Uterus (tissue), 2 donors: Measurements from ENCODE around the gene ZNF346.

ENCODE experiments used
- POLR2A ChIP-seq, 2 donors: fragments of 450-650 bp; IDR thresholded peaks; one replicate each; pipeline ENCODE4 v1.6.1; 2016; ENCODE audit warnings: antibody characterized with exemption in 2 of 2, mild to moderate bottlenecking in 1 of 2, moderate library complexity in 1 of 2
- TF ChIP-seq, protein P1 (sequence below), 4 experiments: fragments of 200-600 bp in 2 of 4; fragments of 450-650 bp in 2 of 4; sonication (generic) in 2 of 4; IDR thresholded peaks; one replicate each; pipeline ENCODE4 v1.5.1; 2016 to 2019; ENCODE audit warnings: antibody characterized with exemption in 4 of 4, mild to moderate bottlenecking in 2 of 4, moderate library complexity in 1 of 4

DNA sequence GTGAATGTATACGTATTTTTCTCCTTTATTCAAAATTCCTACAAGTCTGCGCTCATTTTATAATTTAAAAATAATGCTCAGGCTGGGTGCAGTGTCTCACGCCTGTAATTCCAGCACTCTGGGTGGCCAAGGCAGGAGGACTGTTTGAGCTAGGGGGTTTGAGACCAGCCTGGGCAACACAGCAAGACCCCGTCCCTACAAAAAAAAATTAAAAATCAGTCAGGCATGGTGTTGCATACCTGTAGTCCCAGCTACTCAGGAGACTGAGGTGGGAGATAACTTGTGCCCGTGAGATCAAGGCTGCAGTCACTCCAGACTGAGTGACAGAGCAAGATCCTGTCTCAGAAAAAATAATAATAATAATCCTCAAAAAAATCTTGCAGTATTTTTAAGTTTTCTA is 23.7 kb upstream of the ZNF346 start:
- TF ChIP-seq, protein P1, sequence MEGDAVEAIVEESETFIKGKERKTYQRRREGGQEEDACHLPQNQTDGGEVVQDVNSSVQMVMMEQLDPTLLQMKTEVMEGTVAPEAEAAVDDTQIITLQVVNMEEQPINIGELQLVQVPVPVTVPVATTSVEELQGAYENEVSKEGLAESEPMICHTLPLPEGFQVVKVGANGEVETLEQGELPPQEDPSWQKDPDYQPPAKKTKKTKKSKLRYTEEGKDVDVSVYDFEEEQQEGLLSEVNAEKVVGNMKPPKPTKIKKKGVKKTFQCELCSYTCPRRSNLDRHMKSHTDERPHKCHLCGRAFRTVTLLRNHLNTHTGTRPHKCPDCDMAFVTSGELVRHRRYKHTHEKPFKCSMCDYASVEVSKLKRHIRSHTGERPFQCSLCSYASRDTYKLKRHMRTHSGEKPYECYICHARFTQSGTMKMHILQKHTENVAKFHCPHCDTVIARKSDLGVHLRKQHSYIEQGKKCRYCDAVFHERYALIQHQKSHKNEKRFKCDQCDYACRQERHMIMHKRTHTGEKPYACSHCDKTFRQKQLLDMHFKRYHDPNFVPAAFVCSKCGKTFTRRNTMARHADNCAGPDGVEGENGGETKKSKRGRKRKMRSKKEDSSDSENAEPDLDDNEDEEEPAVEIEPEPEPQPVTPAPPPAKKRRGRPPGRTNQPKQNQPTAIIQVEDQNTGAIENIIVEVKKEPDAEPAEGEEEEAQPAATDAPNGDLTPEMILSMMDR (IDR thresholded peaks at IDR 0.05): no peak
- no peak for TF ChIP-seq POLR2A (IDR thresholded peaks at IDR 0.05)
